Measurements from ENCODE around the gene SCIN. TPM values are rescaled to one million over a fixed set of nuclear protein-coding genes. Genes with fewer than 3 reads are reported as not detected.

SCIN gene
- total RNA-seq, 1 experiment from 2014 or later = 0.22 TPM

GRCh38 chr7:12684733-12685132 lies 114.2 kb downstream of the SCIN start (continued):
- TF ChIP-seq CTCF (IDR thresholded peaks at IDR 0.05 in 2 of 3, conservative IDR thresholded peaks at IDR 0.05 in 1 of 3; ENCODE audit: borderline replicate concordance in 1 of 3, insufficient read depth in 1 of 3, low read depth in 2 of 3, low read length in 2 of 3) = no peak
- no peak for TF ChIP-seq CBX3 (IDR thresholded peaks at IDR 0.05; ENCODE audit: low read depth)
- TF ChIP-seq EZH2 (IDR thresholded peaks at IDR 0.05) = no peak
- TF ChIP-seq YY1 (IDR thresholded peaks at IDR 0.05; ENCODE audit: extremely low read depth, insufficient replicate concordance, low read depth, low read length) = no peak
- TF ChIP-seq EGR1 (IDR thresholded peaks at IDR 0.05; ENCODE audit: low read depth) = no peak

GRCh38 chr7:12685550-12685949 lies 115.0 kb downstream of the SCIN start:
- Histone ChIP-seq H3K79me2 (ENCODE audit: insufficient read depth, low read length) (peaks cover 31% of the 10 kb centered on the region), H3K4me2 (ENCODE audit: low read length) (0 out of 2 replicates have a peak overlapping the region, but pooled peaks have one; percentile 94), H3K4me3 (replicated peaks in 1 of 2; ENCODE audit: low read depth in 1 of 2, low read length in 2 of 2) (no peak overlapping the region), H4K20me1 (ENCODE audit: insufficient read depth) (no peaks in the 10 kb centered on the region; the same call in 1 of the 2 replicates), H3K27ac (ENCODE audit: low read depth, low read length) (no peak overlapping the region), H3K27me3 (ENCODE audit: insufficient read depth, low read length) (no peaks in the 10 kb centered on the region), H3K4me1 (ENCODE audit: control insufficient read depth in 1 of 2, insufficient read depth in 2 of 2, low read length in 2 of 2) (peaks cover 6 to 16% of the 10 kb centered on the region in 2 experiments; a peak in 3 of 4 replicates), H3K36me3 (ENCODE audit: control insufficient read depth in 1 of 2, insufficient read depth in 2 of 2, low read length in 2 of 2) (0 out of 4 replicates have a peak, but pooled peaks cover 2 to 3% of the 10 kb centered on the region in 2 experiments), H3K9ac (ENCODE audit: low read length) (no peak overlapping the region), H3K9me2 (ENCODE audit: insufficient read depth) (no peaks in the 10 kb centered on the region), H3K9me3 (ENCODE audit: control insufficient read depth in 1 of 2, insufficient read depth in 1 of 2, low read depth in 1 of 2, low read length in 2 of 2) (no peaks in the 10 kb centered on the region), H2AFZ (ENCODE audit: low read depth, low read length, poor library complexity, severe bottlenecking) (no peak overlapping the region)
- DNase-seq (ENCODE audit: low read depth, low spot score) (no peak), ATAC-seq (no peak)
- no TSS peak for BruUV-seq (replicated peaks)
- intact Hi-C loops (cut with micrococcal nuclease) = loop anchor here (5.0 kb wide), 2 partner anchors 117 to 492 kb away; no protein-coding TSS in a partner anchor
- CTCF ChIA-PET = interaction anchor here (1.2 to 2.8 kb wide), 9 partner anchors 11 to 593 kb away, joined by 3 to 28 read pairs (median 7); no protein-coding TSS in a partner anchor
- peak; percentile 15 to 48 (median 41); a peak in 4 of 6 replicates for TF ChIP-seq CTCF (IDR thresholded peaks at IDR 0.05 in 2 of 3, conservative IDR thresholded peaks at IDR 0.05 in 1 of 3; ENCODE audit: borderline replicate concordance in 1 of 3, insufficient read depth in 1 of 3, low read depth in 2 of 3, low read length in 2 of 3)
- TF ChIP-seq ELF1 (IDR thresholded peaks at IDR 0.05; ENCODE audit: borderline replicate concordance, low read depth) = no peak
- TF ChIP-seq RAD21 (IDR thresholded peaks at IDR 0.05; ENCODE audit: low read depth) = peak; percentile 50
- no peak for TF ChIP-seq ZFX (IDR thresholded peaks at IDR 0.05)
- TF ChIP-seq REST (IDR thresholded peaks at IDR 0.05; ENCODE audit: low read depth) = no peak
- no peak for TF ChIP-seq POLR2A (IDR thresholded peaks at IDR 0.05; ENCODE audit: borderline replicate concordance, extremely low read depth, insufficient read depth, insufficient read length)
- TF ChIP-seq TCF7L2 (IDR thresholded peaks at IDR 0.05; ENCODE audit: borderline replicate concordance, extremely low read depth, insufficient read depth, insufficient read length) = no peak
- no peak for TF ChIP-seq EZH2 (IDR thresholded peaks at IDR 0.05)
- TF ChIP-seq SP1 (IDR thresholded peaks at IDR 0.05; ENCODE audit: low read depth) = no peak
- no peak for TF ChIP-seq SRF (IDR thresholded peaks at IDR 0.05; ENCODE audit: low read depth)
- no peak for TF ChIP-seq ATF3 (IDR thresholded peaks at IDR 0.05)
- TF ChIP-seq ZNF274 (IDR thresholded peaks at IDR 0.05; ENCODE audit: low read depth, low read length) = no peak
- RAD21 ChIA-PET (ENCODE audit: low non-redundant PET in 1 of 2, low total read pairs in 2 of 2, uncharacterized antibody in 2 of 2, unreplicated experiment in 2 of 2) = no interaction called here
- POLR2A ChIA-PET = no interaction called here

All from HCT116 (cell line).